Measurements from ENCODE around the gene PIK3CB. TPM values are rescaled to one million over a fixed set of nuclear protein-coding genes. Genes with fewer than 3 reads are reported as not detected.

The PIK3CB gene
- total RNA-seq, 2 donors from 2014 or later: 27.5 to 28.9 TPM

GRCh38 chr3:138649134-138649533 lies 185.6 kb downstream of the PIK3CB start:
- Histone ChIP-seq H3K27ac (no peak overlapping the region), H3K36me3 (peaks cover 0 to 9% of the 10 kb centered on the region in 2 donors), H3K4me1 (replicated peaks) (no peaks in the 10 kb centered on the region), H3K27me3 (replicated peaks; ENCODE audit: insufficient read depth) (no peaks in the 10 kb centered on the region), H3K9me3 (no peaks in the 10 kb centered on the region), H3K4me3 (no peak overlapping the region)
- TF ChIP-seq CTCF (IDR thresholded peaks at IDR 0.05): no peak
- TF ChIP-seq POLR2AphosphoS5 (IDR thresholded peaks at IDR 0.05): no peak
- no peak for TF ChIP-seq POLR2A (IDR thresholded peaks at IDR 0.05)
- DNase-seq (ENCODE audit: low spot score): no peak
- WGBS: 94% methylated on average over 5 of the region's 5 CpGs
- intact Hi-C loops (cut with DNase I): no loop called here

GRCh38 chr3:138646513-138646912 lies 188.2 kb downstream of the PIK3CB start:
- TF ChIP-seq POLR2AphosphoS5 (IDR thresholded peaks at IDR 0.05): no peak
- TF ChIP-seq POLR2A (IDR thresholded peaks at IDR 0.05): no peak
- no peak for TF ChIP-seq CTCF (IDR thresholded peaks at IDR 0.05)
- H3K9me3 ChIP-seq: no peaks in the 10 kb centered on the region
- H3K27me3 ChIP-seq (replicated peaks; ENCODE audit: insufficient read depth): no peaks in the 10 kb centered on the region
- no peak for DNase-seq (ENCODE audit: low spot score)
- no peak overlapping the region for H3K27ac ChIP-seq
- no peaks in the 10 kb centered on the region for H3K4me1 ChIP-seq (replicated peaks)
- peaks cover 0 to 9% of the 10 kb centered on the region in 2 donors for H3K36me3 ChIP-seq
- no peak overlapping the region for H3K4me3 ChIP-seq
- intact Hi-C loops (cut with DNase I): no loop called here

GRCh38 chr3:138646008-138646407 lies 188.7 kb downstream of the PIK3CB start:
- no peaks in the 10 kb centered on the region for H3K27me3 ChIP-seq (replicated peaks; ENCODE audit: insufficient read depth)
- H3K9me3 ChIP-seq: no peaks in the 10 kb centered on the region
- no peaks in the 10 kb centered on the region for H3K4me1 ChIP-seq (replicated peaks)
- H3K4me3 ChIP-seq: no peak overlapping the region
- TF ChIP-seq POLR2A (IDR thresholded peaks at IDR 0.05): no peak
- no peak for TF ChIP-seq POLR2AphosphoS5 (IDR thresholded peaks at IDR 0.05)
- no peak for TF ChIP-seq CTCF (IDR thresholded peaks at IDR 0.05)
- DNase-seq (ENCODE audit: low spot score): no peak
- intact Hi-C loops (cut with DNase I): no loop called here
- H3K36me3 ChIP-seq: peaks cover 0 to 9% of the 10 kb centered on the region in 2 donors
- H3K27ac ChIP-seq: no peak overlapping the region

GRCh38 chr3:138642927-138643253 lies 191.8 kb downstream of the PIK3CB start:
- no peak for DNase-seq (ENCODE audit: low spot score)
- TF ChIP-seq POLR2AphosphoS5 (IDR thresholded peaks at IDR 0.05): no peak
- no peak for TF ChIP-seq POLR2A (IDR thresholded peaks at IDR 0.05)
- no peak for TF ChIP-seq CTCF (IDR thresholded peaks at IDR 0.05)
- H3K4me3 ChIP-seq: no peak overlapping the region
- H3K36me3 ChIP-seq: no peaks in the 10 kb centered on the region
- H3K4me1 ChIP-seq (replicated peaks): no peaks in the 10 kb centered on the region
- no peaks in the 10 kb centered on the region for H3K27me3 ChIP-seq (replicated peaks; ENCODE audit: insufficient read depth)
- intact Hi-C loops (cut with DNase I): no loop called here
- H3K27ac ChIP-seq: no peak overlapping the region
- no peaks in the 10 kb centered on the region for H3K9me3 ChIP-seq
- WGBS: 94% methylated on average over 1 of the region's 1 CpG

DNA sequence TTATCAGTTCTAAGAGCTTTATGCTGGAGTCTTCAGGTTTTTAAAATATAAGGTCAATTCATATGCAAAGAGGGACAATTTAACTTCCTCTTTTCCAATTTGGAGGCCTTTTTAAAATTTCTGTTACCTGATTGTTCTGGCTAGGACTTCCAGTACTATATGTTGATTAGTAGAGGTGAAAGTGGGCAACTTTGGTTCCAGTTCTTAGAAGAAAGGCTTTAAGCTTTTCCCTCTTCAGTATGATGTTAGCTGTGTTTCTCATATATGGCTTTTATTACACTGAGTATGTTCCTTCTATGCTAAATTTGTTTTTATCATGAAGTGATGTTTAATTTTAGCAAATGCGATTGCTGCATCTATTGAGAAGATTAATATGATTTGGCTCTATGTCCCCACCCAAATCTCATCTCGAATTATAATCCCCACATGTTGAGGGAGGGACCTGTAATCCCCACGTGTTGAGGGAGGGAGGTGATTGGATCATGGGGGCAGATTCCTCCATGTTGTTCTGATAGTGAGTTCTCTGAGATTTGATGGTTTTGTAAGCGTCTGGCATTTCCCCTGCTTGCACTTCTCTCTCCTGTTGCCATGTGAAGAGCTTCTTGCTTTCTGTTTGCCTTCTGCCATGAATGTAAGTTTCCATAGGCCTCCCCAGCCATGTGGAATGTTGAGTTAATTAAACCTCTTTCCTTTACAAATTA lies 192.4 kb downstream of the PIK3CB start:
- intact Hi-C loops (cut with DNase I): no loop called here
- WGBS: 84% methylated on average over 4 of the region's 4 CpGs
- H3K36me3 ChIP-seq: no peaks in the 10 kb centered on the region
- DNase-seq (ENCODE audit: low spot score): no peak
- no peaks in the 10 kb centered on the region for H3K9me3 ChIP-seq
- no peak overlapping the region for H3K27ac ChIP-seq
- no peak overlapping the region for H3K4me3 ChIP-seq
- H3K4me1 ChIP-seq (replicated peaks): no peaks in the 10 kb centered on the region
- no peaks in the 10 kb centered on the region for H3K27me3 ChIP-seq (replicated peaks; ENCODE audit: insufficient read depth)
- no peak for TF ChIP-seq CTCF (IDR thresholded peaks at IDR 0.05)
- TF ChIP-seq POLR2A (IDR thresholded peaks at IDR 0.05): no peak
- TF ChIP-seq POLR2AphosphoS5 (IDR thresholded peaks at IDR 0.05): no peak

Measured in prostate gland (tissue), 2 donors.